Stimulated activated CD4-positive, alpha-beta T cell treated with anti-CD3 and anti-CD28 coated beads, Interleukin-2, amount 100 ng/mL, for 4 hours (primary cell): Measurements from ENCODE around the gene ABHD18.
"Not testable (repeated sequence)": the region's sequence is repeated elsewhere in the genome, so short reads cannot be mapped to it uniquely, and the experiment has no call there.

ENCODE experiments used
- DNase-seq: peaks from one replicate; pipeline ENCODE4 v3.0.0-alpha.2; 2020; ENCODE audit warnings: low read depth

Gene ABHD18

GRCh38 chr4:127993151-127993550 is 27.9 kb downstream of the ABHD18 start:
- DNase-seq = no peak

- DNase-seq = no peak
Measured at GRCh38 chr4:127995776-127996175, 30.6 kb downstream of the ABHD18 start.

DNA sequence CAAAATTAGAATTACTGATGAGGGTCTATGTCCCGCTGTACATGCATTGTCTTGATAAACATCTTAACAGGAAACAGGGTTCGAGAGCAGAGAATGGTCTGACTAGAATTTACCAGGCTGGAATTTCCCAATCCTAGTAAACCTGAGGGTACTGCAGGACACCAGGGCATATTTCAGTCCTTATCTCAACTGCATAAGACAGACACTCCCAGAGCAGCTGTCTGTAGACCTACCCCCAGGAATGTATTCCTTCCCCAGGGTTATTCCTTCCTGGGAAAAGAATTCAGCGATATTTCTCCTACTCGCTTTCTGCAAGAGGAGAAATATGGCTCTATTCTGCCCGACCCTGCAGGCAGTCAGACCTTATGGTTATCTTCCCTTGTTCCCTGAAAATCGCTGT is 31.3 kb downstream of the ABHD18 start:
- not testable (repeated sequence) for DNase-seq

- no peak for DNase-seq
Measured at GRCh38 chr4:127997534-127998388, 32.6 kb downstream of the ABHD18 start.

- DNase-seq = no peak
Measured at GRCh38 chr4:128006592-128006991, 41.4 kb downstream of the ABHD18 start.

DNA sequence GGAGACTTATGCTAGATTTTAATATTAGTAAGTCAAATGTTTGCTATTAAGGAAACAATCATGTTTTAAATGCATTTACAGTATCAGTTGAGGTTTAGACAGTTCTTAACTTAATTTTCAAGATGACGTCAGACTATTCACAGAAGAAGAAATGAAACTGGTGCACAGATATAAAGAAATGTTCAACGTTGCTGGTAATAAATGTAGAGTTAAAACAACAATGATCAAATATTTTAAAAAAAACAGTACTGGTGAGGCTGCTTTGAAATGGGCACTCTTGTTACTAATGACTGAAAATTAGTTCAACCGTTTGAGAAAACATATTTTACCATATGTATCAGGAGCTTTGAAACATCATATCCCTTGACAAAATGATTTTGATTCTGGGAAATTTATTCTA is 44.2 kb downstream of the ABHD18 start:
- no peak for DNase-seq

GRCh38 chr4:128025319-128025718 is 60.1 kb downstream of the ABHD18 start:
- no peak for DNase-seq

GRCh38 chr4:128029907-128030306 is 64.7 kb downstream of the ABHD18 start:
- no peak for DNase-seq

DNA sequence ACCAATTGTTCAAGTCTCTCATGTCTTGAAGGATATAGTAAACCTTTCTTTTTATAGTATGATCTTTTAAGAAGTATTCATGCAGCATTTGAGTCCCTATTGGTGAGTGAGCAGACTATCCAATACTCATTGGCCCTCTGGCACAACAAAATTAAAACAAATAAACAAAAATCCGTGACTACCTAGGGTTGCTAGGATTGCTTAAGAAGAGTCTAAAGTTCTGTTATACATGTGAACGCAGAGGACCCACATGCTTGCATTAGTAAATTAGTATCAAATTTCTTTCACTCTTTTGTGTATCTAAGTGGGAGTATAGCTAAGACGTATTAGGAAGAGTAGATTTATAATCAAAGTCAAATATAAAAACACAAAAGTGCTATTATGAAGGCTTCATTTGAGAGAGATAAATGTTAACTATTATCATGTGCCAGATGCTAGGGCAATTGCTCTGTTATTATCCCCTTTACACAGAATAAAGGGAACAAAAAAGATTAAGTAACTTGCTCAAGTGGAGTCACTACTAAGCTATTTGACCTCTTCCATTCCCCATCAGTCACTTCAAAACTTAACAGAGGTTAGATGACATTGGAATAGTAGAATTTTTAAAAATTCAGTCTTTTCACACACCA is 66.7 kb downstream of the ABHD18 start:
- no peak for DNase-seq

GRCh38 chr4:128039568-128039967 is 74.4 kb downstream of the ABHD18 start:
- no peak for DNase-seq

- DNase-seq = not testable (repeated sequence)
Measured at GRCh38 chr4:128047019-128047418, 81.8 kb downstream of the ABHD18 start.

GRCh38 chr4:128047514-128047913 is 82.3 kb downstream of the ABHD18 start:
- not testable (repeated sequence) for DNase-seq

- DNase-seq = not testable (repeated sequence)
Measured at GRCh38 chr4:128051229-128051628, 86.0 kb downstream of the ABHD18 start.

GRCh38 chr4:128054907-128055306 is 89.7 kb downstream of the ABHD18 start:
- DNase-seq = not testable (repeated sequence)

- DNase-seq = not testable (repeated sequence)
Measured at GRCh38 chr4:128055441-128056206, 90.4 kb downstream of the ABHD18 start.

DNA sequence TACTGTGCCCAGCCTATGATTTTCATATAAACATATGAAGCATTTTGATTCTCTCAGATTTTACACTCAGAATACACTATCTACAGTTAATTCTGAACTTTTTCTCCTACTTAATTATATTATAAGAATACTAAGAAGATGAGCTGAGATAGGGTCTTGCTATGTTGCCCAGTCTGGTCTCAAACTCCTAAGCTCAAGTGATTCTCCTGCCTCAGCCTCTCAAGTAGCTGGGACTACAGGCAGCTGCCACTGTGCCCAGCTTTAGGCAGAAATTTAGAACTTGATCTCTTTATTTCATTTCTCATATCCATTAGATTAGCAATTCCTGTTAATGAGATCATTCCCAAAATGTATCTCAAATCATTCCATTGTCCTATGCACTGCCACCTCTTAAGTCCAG is 91.2 kb downstream of the ABHD18 start:
- DNase-seq = no peak

DNA sequence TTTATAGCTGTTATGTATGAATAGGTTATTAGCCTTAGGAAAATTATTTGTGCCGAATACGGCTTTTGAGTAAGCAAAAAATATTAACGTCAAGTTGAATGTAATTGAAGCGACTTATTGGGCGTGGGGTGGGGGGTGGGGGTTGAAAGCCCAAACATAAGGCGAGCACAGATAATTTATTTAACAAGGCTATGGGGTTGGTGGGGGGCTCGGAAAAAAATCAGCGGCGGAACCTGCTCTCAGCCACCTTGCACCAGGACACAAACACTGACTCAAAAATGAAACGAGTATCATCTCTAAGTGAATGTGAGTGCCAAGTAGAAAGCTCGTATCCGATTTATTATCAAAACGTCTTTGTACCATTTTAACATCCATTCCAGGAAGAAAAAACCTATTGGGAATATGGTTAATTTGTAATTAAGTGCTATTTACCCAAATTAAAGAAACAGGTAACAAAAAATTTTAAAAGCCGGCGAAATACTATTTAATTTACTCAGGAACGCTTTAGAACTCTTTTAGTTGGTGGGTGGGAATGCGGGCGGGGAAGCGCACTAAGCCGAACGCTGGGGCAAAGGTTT is 95.0 kb downstream of the ABHD18 start:
- DNase-seq = no peak

DNA sequence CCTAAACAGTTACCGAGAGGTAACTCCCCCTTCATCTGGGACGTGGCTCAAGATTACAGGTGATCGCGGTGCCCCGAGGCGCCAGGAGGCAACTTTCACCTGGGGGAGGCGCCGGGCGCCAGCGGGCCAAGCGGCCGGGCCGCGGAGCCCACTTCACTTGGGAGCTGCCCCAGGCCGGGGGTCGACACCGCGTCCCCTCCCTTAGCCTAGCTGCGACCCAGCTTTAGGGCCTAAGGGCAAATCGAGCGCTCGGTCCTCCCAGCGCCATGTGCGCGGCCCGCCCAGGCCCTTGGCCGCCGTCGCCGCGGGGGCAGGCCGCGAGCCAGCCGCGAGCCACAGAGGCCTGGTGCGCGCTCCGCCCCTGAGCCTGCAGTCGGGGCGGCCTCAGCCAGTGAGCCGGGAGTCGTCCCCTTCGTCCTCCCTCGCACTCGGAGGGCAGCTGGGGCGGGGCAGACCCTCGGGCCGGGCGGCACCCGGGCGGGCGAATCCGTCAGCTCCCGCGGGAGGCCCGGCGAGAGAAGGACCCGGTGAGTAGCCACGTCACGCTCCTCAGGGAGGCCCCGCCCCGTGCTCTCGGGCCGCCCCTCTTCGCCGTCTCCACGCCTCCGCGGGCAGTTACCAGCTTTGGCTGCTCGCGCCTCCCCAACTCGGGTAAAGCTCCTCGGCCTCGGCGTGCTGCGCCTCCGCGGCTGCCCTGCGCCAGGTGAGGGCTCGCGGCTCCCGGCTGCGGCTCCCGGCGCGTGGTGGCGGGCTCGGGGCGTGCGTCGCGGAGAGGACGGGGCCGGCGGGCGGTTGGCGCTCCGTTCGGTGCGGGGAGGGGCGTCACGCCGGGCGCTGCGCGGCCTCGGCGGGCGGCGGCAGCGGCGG is 95.7 kb downstream of the ABHD18 start, which contains the start of gene LARP1B:
Gene LARP1B, plus strand, starts transcription at position 614 of the 867 bp plus-strand sequence. CDS start 13,640 bp downstream, outside the sequence.
- peak; percentile 91 for DNase-seq

- peak; percentile 51 for DNase-seq
Measured at GRCh38 chr4:128061566-128062536, 96.6 kb downstream of the ABHD18 start.

DNA sequence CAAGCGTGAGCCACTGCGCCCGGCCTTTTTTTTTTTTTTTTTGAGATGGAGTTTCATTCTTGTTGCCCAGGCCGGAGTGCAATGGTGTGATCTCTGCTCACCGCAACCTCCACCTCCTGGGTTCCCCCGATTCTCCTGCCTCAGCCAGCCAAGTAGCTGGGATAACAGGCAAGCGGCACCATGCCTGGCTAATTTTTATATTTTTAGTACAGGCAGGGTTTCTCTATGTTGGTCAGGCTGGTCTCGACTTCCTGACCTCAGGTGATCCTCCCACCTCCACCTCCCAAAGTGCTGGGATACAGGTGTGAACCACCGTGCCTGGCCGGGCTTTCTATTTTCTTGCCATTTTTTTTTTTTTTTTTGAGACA is 101.2 kb downstream of the ABHD18 start:
- not testable (repeated sequence) for DNase-seq
